Lower leg skin (tissue), 4 donors: ENCODE data around the gene DRAP1. TPM values are rescaled to one million over a fixed set of nuclear protein-coding genes. Genes with fewer than 3 reads are reported as not detected.

Experiments used
- DNase-seq, 2 donors: peaks; one replicate each; pipeline ENCODE4 v3.0.0-alpha.2; 2019; ENCODE audit warnings: low spot score in 2 of 2
- H3K4me3 ChIP-seq: fragments of 200-600 bp; sonication (generic); 2 replicates; pipeline ENCODE4 v1.5.1; 2017; ENCODE audit warnings: mild to moderate bottlenecking, low read depth; ENCODE audit not compliant: poor library complexity, severe bottlenecking
- CTCF ChIP-seq, 3 donors: fragments of 450-650 bp; IDR thresholded peaks; one replicate each; pipeline ENCODE4 v1.5.1; 2016; ENCODE audit warnings: antibody characterized with exemption in 3 of 3, mild to moderate bottlenecking in 3 of 3, moderate library complexity in 2 of 3
- POLR2A ChIP-seq, 2 donors: fragments of 450-650 bp; IDR thresholded peaks; one replicate each; pipeline ENCODE4 v1.6.1; 2016 to 2017; ENCODE audit warnings: antibody characterized with exemption in 2 of 2, mild to moderate bottlenecking in 1 of 2, moderate library complexity in 1 of 2
- WGBS, 2 donors: methylation state at CpG; one replicate each; pipeline ENCODE4 v1.1.5; 2018; 5-methylcytosine and 5-hydroxymethylcytosine counted together
- intact Hi-C: fragments of 100-400 bp; cut with DNase I; formaldehyde crosslinking; loops from one replicate; pipeline ENCODE4 v1.15.0; 2023; ENCODE audit warnings: low total_unique reads
- total RNA-seq, 4 donors: library from RNA; depleted of rRNA; stranded (reverse); fragments of >200 nt; gene quantifications; one replicate each; pipeline ENCODE4 v1.1.0, GENCODE V29; 2016

The DRAP1 gene
- total RNA-seq, 4 donors from 2014 or later: 81.5 to 152 (median 107) TPM

DNA sequence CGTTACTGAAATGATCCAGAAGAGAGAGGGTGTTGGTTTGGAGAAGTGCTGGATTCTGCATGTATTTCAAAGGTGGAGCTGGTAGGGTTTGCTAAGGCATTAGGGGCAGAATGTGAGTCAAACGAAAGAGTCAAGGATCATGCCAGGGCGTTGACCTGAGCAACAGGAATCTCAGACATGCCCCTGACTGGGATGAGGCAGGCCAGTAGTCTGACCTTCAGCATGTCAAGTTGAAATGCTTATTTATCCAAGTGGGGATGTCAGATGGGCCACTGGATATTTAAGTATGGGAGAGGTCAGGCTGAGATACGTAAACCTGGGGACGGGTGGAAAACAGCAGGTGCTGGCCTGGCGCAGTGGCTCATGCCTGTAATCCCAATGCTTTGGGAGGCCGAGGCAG lies 23.3 kb downstream of the DRAP1 start:
- no peak for DNase-seq
- TF ChIP-seq POLR2A (IDR thresholded peaks at IDR 0.05) (no peak), CTCF (IDR thresholded peaks at IDR 0.05) (no peak)
- intact Hi-C loops: no loop called here
- WGBS, 2 donors: 85 to 88% methylated on average over 7 of the region's 7 CpGs
- H3K4me3 ChIP-seq: no peak overlapping the region

DNA sequence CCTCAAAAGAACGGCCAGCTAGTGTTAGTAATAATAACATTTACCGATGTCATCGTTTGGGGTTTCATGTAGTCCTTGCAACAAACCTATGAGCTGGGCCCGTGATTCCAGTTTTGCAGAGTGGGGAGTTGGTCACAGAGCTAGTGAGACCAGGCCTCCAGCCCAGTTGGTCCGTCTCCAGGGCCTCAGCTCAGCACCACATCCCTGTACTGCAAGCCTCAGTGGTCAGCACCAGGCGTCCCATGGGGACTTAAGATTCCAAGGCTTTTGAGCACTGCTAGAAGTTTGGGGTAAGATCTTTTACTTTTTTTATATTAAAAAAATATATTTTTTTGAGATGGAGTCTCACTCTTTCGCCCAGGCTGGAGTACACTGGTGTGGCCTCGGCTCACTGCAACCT lies 25.0 kb downstream of the DRAP1 start:
- intact Hi-C loops: no loop called here
- no peak overlapping the region for H3K4me3 ChIP-seq
- DNase-seq: no peak
- TF ChIP-seq POLR2A (IDR thresholded peaks at IDR 0.05): no peak
- TF ChIP-seq CTCF (IDR thresholded peaks at IDR 0.05): no peak
- 90 to 91% methylated on average over 8 of the region's 8 CpGs for WGBS, 2 donors

- DNase-seq: no peak
- intact Hi-C loops: no loop called here
- no peak overlapping the region for H3K4me3 ChIP-seq
- 76 to 82% methylated on average over 8 of the region's 8 CpGs for WGBS, 2 donors
- TF ChIP-seq POLR2A (IDR thresholded peaks at IDR 0.05) (no peak), CTCF (IDR thresholded peaks at IDR 0.05) (no peak)
Observed at GRCh38 chr11:65944767-65945166, 25.5 kb downstream of the DRAP1 start.

DNA sequence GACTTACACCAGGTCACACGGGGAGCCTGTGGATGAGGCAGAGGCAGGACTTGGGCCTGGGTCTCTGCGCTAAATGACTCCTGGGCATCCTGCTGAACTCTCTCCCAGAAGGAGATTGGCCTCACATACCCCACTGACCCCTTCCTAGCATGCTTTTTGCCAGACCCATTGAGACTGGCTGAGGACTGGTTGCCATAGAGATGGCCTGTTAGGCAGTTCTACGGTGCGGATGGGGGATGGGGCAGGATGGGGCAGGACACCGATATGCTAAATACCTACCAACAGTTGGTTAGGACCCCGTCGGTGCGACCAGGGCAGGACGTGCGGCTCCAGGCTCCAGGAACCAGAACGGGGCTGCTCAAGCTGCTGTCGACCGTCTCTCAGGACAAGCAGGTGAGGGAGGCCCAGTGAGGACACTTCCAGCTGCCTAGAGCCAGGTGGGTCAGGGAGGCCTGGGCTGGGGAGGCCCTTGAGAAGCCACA lies 26.2 kb downstream of the DRAP1 start, which contains the start of gene TSGA10IP:
TSS of gene TSGA10IP (plus strand) at position 51 of the 482 bp plus-strand sequence. CDS start at position 247, 196 bp downstream.
- TF ChIP-seq POLR2A (IDR thresholded peaks at IDR 0.05) (no peak), CTCF (IDR thresholded peaks at IDR 0.05) (no peak)
- 67 to 72% methylated on average over 12 to 13 of the region's 13 CpGs for WGBS, 2 donors
- intact Hi-C loops: no loop called here
- no peak for DNase-seq
- no peak within 1 kb of the TSS for H3K4me3 ChIP-seq

DNA sequence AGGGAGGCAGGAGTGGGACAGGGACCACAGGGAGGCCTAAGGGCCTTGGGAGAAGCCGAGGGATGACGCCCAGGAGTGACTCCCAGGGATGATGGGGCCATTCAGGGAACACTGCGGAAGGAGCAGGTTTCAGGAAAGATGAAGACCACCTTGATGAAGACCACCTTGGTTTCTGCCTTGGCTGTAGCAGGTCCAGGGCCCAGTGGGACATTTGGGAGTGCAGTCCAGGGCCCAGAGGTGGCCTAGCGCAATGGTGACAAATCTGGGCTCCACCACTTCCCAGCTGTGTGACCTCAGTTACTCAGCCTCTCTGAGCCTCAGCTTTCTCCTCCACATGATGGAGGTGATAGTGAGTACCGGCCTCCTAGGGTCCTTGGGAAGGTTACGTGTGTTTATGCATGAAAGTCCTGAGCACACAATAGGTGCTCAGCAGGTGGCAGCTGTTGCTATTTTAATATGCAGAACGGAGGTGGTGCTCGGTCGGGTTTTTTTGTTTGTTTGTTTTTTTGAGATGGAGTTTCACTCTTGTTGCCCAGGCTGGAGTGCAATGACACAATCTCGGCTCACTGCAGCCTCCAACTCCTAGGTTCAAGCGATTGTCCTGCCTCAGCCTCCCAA lies 26.8 kb downstream of the DRAP1 start:
- no peak for TF ChIP-seq CTCF (IDR thresholded peaks at IDR 0.05)
- no peak for TF ChIP-seq POLR2A (IDR thresholded peaks at IDR 0.05)
- intact Hi-C loops: no loop called here
- WGBS, 2 donors: 87 to 89% methylated on average over 11 of the region's 11 CpGs
- no peak overlapping the region for H3K4me3 ChIP-seq
- DNase-seq: peak in 1 of 2 donors; percentile 60

GRCh38 chr11:65946655-65947054 lies 27.4 kb downstream of the DRAP1 start:
- 77 to 79% methylated on average over 4 of the region's 4 CpGs for WGBS, 2 donors
- H3K4me3 ChIP-seq: no peak overlapping the region
- no peak for DNase-seq
- TF ChIP-seq POLR2A (IDR thresholded peaks at IDR 0.05) (no peak), CTCF (IDR thresholded peaks at IDR 0.05) (no peak)
- intact Hi-C loops: no loop called here
